ENCODE data around the gene CYP21A2. TPM values are rescaled to one million over a fixed set of nuclear protein-coding genes. Genes with fewer than 3 reads are reported as not detected.
"Not testable (repeated sequence)": the region's sequence is repeated elsewhere in the genome, so short reads cannot be mapped to it uniquely, and the experiment has no call there.

CYP21A2 gene
- total and polyA plus RNA-seq, 2 donors (not counting 1 experiment from before 2014, with no cell fraction given): not detected

- ATAC-seq (ENCODE audit: low read depth); CTCF ChIA-PET; H3K4me1 Mint-ChIP-seq; H3K36me3 ChIP-seq (replicated peaks in 1 of 2; ENCODE audit: control extremely low read depth in 1 of 2, control insufficient read depth in 1 of 2, extremely low read depth in 1 of 2, insufficient read depth in 2 of 2, low read length in 1 of 2); DNase-seq; H3K27me3 Mint-ChIP-seq; H3K9me3 Mint-ChIP-seq (ENCODE audit: insufficient read depth); H3K27ac ChIP-seq (ENCODE audit: low read length in 2 of 2); H3K4me1 ChIP-seq (ENCODE audit: control insufficient read depth in 2 of 2, insufficient read depth in 2 of 2, low read length in 2 of 2); H3K4me3 Mint-ChIP-seq; H2AFZ ChIP-seq (ENCODE audit: insufficient read depth, low read depth, low read length, poor library complexity, severe bottlenecking); POLR2A ChIA-PET; H3K9ac ChIP-seq (ENCODE audit: low read length); H3K9me3 ChIP-seq (ENCODE audit: control extremely low read depth in 1 of 3, control insufficient read depth in 2 of 3, insufficient read depth in 1 of 3, low read length in 2 of 3); H3K79me2 ChIP-seq (ENCODE audit: control insufficient read depth, insufficient read depth, low read length); H3K27ac Mint-ChIP-seq; H3K27me3 ChIP-seq (replicated peaks in 1 of 4; ENCODE audit: control extremely low read depth in 1 of 4, control insufficient read depth in 3 of 4, insufficient read depth in 4 of 4, low read length in 3 of 4); intact Hi-C loops (cut with micrococcal nuclease); H4K20me1 ChIP-seq (ENCODE audit: control insufficient read depth, insufficient read depth, low read length, poor library complexity, severe bottlenecking); H3K4me2 ChIP-seq (replicated peaks; ENCODE audit: low read depth, low read length, poor library complexity, severe bottlenecking); H3K4me3 ChIP-seq (ENCODE audit: control extremely low read depth in 1 of 5, extremely low read depth in 1 of 5, insufficient read depth in 1 of 5, low read depth in 2 of 5, low read length in 4 of 5): not testable (repeated sequence)
- whole genome bisulfite sequencing (ENCODE audit: insufficient coverage): no CpG with 5 or more reads among the region's 9 CpGs
These were observed 32.7 kb upstream of the CYP21A2 start for GRCh38 chr6:32005538-32005880.

GRCh38 chr6:32005991-32006529 lies 32.2 kb upstream of the CYP21A2 start:
- ATAC-seq (ENCODE audit: low read depth); H3K27me3 ChIP-seq (replicated peaks in 1 of 4; ENCODE audit: control extremely low read depth in 1 of 4, control insufficient read depth in 3 of 4, insufficient read depth in 4 of 4, low read length in 3 of 4); H3K4me2 ChIP-seq (replicated peaks; ENCODE audit: low read depth, low read length, poor library complexity, severe bottlenecking); H3K4me3 ChIP-seq (ENCODE audit: control extremely low read depth in 1 of 5, extremely low read depth in 1 of 5, insufficient read depth in 1 of 5, low read depth in 2 of 5, low read length in 4 of 5); H3K4me1 Mint-ChIP-seq; H4K20me1 ChIP-seq (ENCODE audit: control insufficient read depth, insufficient read depth, low read length, poor library complexity, severe bottlenecking); H3K79me2 ChIP-seq (ENCODE audit: control insufficient read depth, insufficient read depth, low read length); DNase-seq; POLR2A ChIA-PET; H3K27me3 Mint-ChIP-seq; H3K9me3 ChIP-seq (ENCODE audit: control extremely low read depth in 1 of 3, control insufficient read depth in 2 of 3, insufficient read depth in 1 of 3, low read length in 2 of 3); intact Hi-C loops (cut with micrococcal nuclease); H3K4me1 ChIP-seq (ENCODE audit: control insufficient read depth in 2 of 2, insufficient read depth in 2 of 2, low read length in 2 of 2); H3K27ac Mint-ChIP-seq; H2AFZ ChIP-seq (ENCODE audit: insufficient read depth, low read depth, low read length, poor library complexity, severe bottlenecking); H3K36me3 ChIP-seq (replicated peaks in 1 of 2; ENCODE audit: control extremely low read depth in 1 of 2, control insufficient read depth in 1 of 2, extremely low read depth in 1 of 2, insufficient read depth in 2 of 2, low read length in 1 of 2); H3K9ac ChIP-seq (ENCODE audit: low read length); H3K27ac ChIP-seq (ENCODE audit: low read length in 2 of 2); CTCF ChIA-PET; H3K9me3 Mint-ChIP-seq (ENCODE audit: insufficient read depth); H3K4me3 Mint-ChIP-seq: not testable (repeated sequence)
- no CpG with 5 or more reads among the region's 8 CpGs for WGBS (ENCODE audit: insufficient coverage)

DNA sequence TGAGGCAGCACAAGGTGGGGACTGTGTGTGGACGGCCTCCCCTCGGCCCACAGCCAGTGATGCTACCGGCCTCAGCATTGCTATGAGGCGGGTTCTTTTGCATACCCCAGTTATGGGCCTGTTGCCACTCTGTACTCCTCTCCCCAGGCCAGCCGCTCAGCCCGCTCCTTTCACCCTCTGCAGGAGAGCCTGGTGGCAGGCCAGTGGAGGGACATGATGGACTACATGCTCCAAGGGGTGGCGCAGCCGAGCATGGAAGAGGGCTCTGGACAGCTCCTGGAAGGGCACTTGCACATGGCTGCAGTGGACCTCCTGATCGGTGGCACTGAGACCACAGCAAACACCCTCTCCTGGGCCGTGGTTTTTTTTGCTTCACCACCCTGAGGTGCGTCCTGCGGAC lies 31.1 kb upstream of the CYP21A2 start:
- POLR2A ChIA-PET; DNase-seq; ATAC-seq (ENCODE audit: low read depth); H3K27me3 ChIP-seq (replicated peaks in 1 of 4; ENCODE audit: control extremely low read depth in 1 of 4, control insufficient read depth in 3 of 4, insufficient read depth in 4 of 4, low read length in 3 of 4); H3K4me3 ChIP-seq (ENCODE audit: control extremely low read depth in 1 of 5, extremely low read depth in 1 of 5, insufficient read depth in 1 of 5, low read depth in 2 of 5, low read length in 4 of 5); H2AFZ ChIP-seq (ENCODE audit: insufficient read depth, low read depth, low read length, poor library complexity, severe bottlenecking); H3K27ac Mint-ChIP-seq; H3K79me2 ChIP-seq (ENCODE audit: control insufficient read depth, insufficient read depth, low read length); intact Hi-C loops (cut with micrococcal nuclease); H3K9me3 Mint-ChIP-seq (ENCODE audit: insufficient read depth); H3K4me3 Mint-ChIP-seq; H3K36me3 ChIP-seq (replicated peaks in 1 of 2; ENCODE audit: control extremely low read depth in 1 of 2, control insufficient read depth in 1 of 2, extremely low read depth in 1 of 2, insufficient read depth in 2 of 2, low read length in 1 of 2); H3K27me3 Mint-ChIP-seq; H3K9me3 ChIP-seq (ENCODE audit: control extremely low read depth in 1 of 3, control insufficient read depth in 2 of 3, insufficient read depth in 1 of 3, low read length in 2 of 3); H3K4me1 ChIP-seq (ENCODE audit: control insufficient read depth in 2 of 2, insufficient read depth in 2 of 2, low read length in 2 of 2); CTCF ChIA-PET; H3K9ac ChIP-seq (ENCODE audit: low read length); H3K4me1 Mint-ChIP-seq; H3K4me2 ChIP-seq (replicated peaks; ENCODE audit: low read depth, low read length, poor library complexity, severe bottlenecking); H4K20me1 ChIP-seq (ENCODE audit: control insufficient read depth, insufficient read depth, low read length, poor library complexity, severe bottlenecking); H3K27ac ChIP-seq (ENCODE audit: low read length in 2 of 2): not testable (repeated sequence)
- 100% methylated on average over 1 of the region's 12 CpGs for WGBS (ENCODE audit: insufficient coverage)

- DNase-seq; H3K79me2 ChIP-seq (ENCODE audit: control insufficient read depth, insufficient read depth, low read length); POLR2A ChIA-PET; H3K9me3 ChIP-seq (ENCODE audit: control extremely low read depth in 1 of 3, control insufficient read depth in 2 of 3, insufficient read depth in 1 of 3, low read length in 2 of 3); H3K4me3 ChIP-seq (ENCODE audit: control extremely low read depth in 1 of 5, extremely low read depth in 1 of 5, insufficient read depth in 1 of 5, low read depth in 2 of 5, low read length in 4 of 5); H3K4me3 Mint-ChIP-seq; H3K27me3 Mint-ChIP-seq; H3K27me3 ChIP-seq (replicated peaks in 1 of 4; ENCODE audit: control extremely low read depth in 1 of 4, control insufficient read depth in 3 of 4, insufficient read depth in 4 of 4, low read length in 3 of 4); H2AFZ ChIP-seq (ENCODE audit: insufficient read depth, low read depth, low read length, poor library complexity, severe bottlenecking); H3K36me3 ChIP-seq (replicated peaks in 1 of 2; ENCODE audit: control extremely low read depth in 1 of 2, control insufficient read depth in 1 of 2, extremely low read depth in 1 of 2, insufficient read depth in 2 of 2, low read length in 1 of 2); H3K9me3 Mint-ChIP-seq (ENCODE audit: insufficient read depth); ATAC-seq (ENCODE audit: low read depth); H3K4me1 ChIP-seq (ENCODE audit: control insufficient read depth in 2 of 2, insufficient read depth in 2 of 2, low read length in 2 of 2); H3K4me1 Mint-ChIP-seq; H4K20me1 ChIP-seq (ENCODE audit: control insufficient read depth, insufficient read depth, low read length, poor library complexity, severe bottlenecking); H3K9ac ChIP-seq (ENCODE audit: low read length); H3K27ac Mint-ChIP-seq; H3K27ac ChIP-seq (ENCODE audit: low read length in 2 of 2); H3K4me2 ChIP-seq (replicated peaks; ENCODE audit: low read depth, low read length, poor library complexity, severe bottlenecking); intact Hi-C loops (cut with micrococcal nuclease): not testable (repeated sequence)
- WGBS (ENCODE audit: insufficient coverage): no CpG with 5 or more reads among the region's 24 CpGs
- CTCF ChIA-PET: interaction anchor here (0.5 kb wide), 1 partner anchor 1165 kb away, joined by 3 read pairs; no protein-coding TSS in a partner anchor
These were observed 30.2 kb upstream of the CYP21A2 start for GRCh38 chr6:32008037-32008436.

Measured in B cell (primary cell).